ENCODE results near the gene PRDX5.

Gene PRDX5

GRCh38 chr11:64349025-64349387, 31.1 kb downstream of the PRDX5 start:
- DNase-seq = no peak

GRCh38 chr11:64349404-64349803, 31.5 kb downstream of the PRDX5 start:
- no peak for DNase-seq

GRCh38 chr11:64351136-64351631, 33.3 kb downstream of the PRDX5 start:
- DNase-seq = no peak

GRCh38 chr11:64352099-64352994, 34.4 kb downstream of the PRDX5 start:
- no peak for DNase-seq

GRCh38 chr11:64352995-64353714, 35.2 kb downstream of the PRDX5 start:
- no peak for DNase-seq

- no peak for DNase-seq
Observed at GRCh38 chr11:64353715-64354506, 36.0 kb downstream of the PRDX5 start.

- DNase-seq = peak; percentile 85
Observed at GRCh38 chr11:64355078-64355940, 37.4 kb downstream of the PRDX5 start.

- peak; percentile 57 for DNase-seq
Observed at GRCh38 chr11:64356498-64357411, 38.8 kb downstream of the PRDX5 start.

- DNase-seq = no peak
Observed at GRCh38 chr11:64357446-64357845, 39.5 kb downstream of the PRDX5 start.

- DNase-seq = peak; percentile 19
Observed at GRCh38 chr11:64357904-64358535, 40.1 kb downstream of the PRDX5 start.

- DNase-seq = no peak
Observed at GRCh38 chr11:64358536-64358906, 40.6 kb downstream of the PRDX5 start.

GRCh38 chr11:64358907-64359711, 41.2 kb downstream of the PRDX5 start, which contains the start of gene RPS6KA4:
Gene RPS6KA4 (plus strand): TSS chr11:64359162. CDS start chr11:64359236, 74 bp downstream.
- peak; percentile 81 for DNase-seq

- no peak for DNase-seq
Observed at GRCh38 chr11:64359712-64360445, 42.0 kb downstream of the PRDX5 start.

GRCh38 chr11:64360448-64360921, 42.6 kb downstream of the PRDX5 start:
- DNase-seq = no peak

- DNase-seq = no peak
Observed at GRCh38 chr11:64361659-64362058, 43.7 kb downstream of the PRDX5 start.

- no peak for DNase-seq
Observed at GRCh38 chr11:64362339-64362738, 44.4 kb downstream of the PRDX5 start.

GRCh38 chr11:64364435-64364834, 46.5 kb downstream of the PRDX5 start:
- no peak for DNase-seq

GRCh38 chr11:64364911-64365310, 47.0 kb downstream of the PRDX5 start:
- no peak for DNase-seq
